Right cardiac atrium (tissue), 5 donors: Measurements from ENCODE around the gene COL5A2. TPM values are rescaled to one million over a fixed set of nuclear protein-coding genes. Genes with fewer than 3 reads are reported as not detected.

ENCODE experiments used
- ATAC-seq, 2 donors: fragments of 200-7000 bp; cut with Tn5 transposase; one replicate each; pipeline versions ENCODE4 v1.8.0 to v1.9.1; 2020; ENCODE audit warnings: moderate library complexity in 2 of 2, mild to moderate bottlenecking in 1 of 2
- DNase-seq, 3 donors: peaks; one replicate each; pipeline ENCODE4 v3.0.0-alpha.2; 2020
- H3K27ac ChIP-seq: one replicate; pipeline ENCODE4 v1.5.1; 2013; ENCODE audit warnings: mild to moderate bottlenecking, low read length, control low read depth, moderate library complexity
- H3K27me3 ChIP-seq: one replicate; pipeline ENCODE4 v1.6.1; 2013; ENCODE audit not compliant: control insufficient read depth, insufficient read depth
- H3K4me1 ChIP-seq: one replicate; pipeline ENCODE4 v1.6.1; 2013; ENCODE audit warnings: low read length; ENCODE audit not compliant: control insufficient read depth, insufficient read depth
- H3K4me3 ChIP-seq: one replicate; pipeline ENCODE4 v1.5.1; 2013; ENCODE audit warnings: low read length, control low read depth
- H3K9me3 ChIP-seq: one replicate; pipeline ENCODE4 v1.6.1; 2013; ENCODE audit warnings: low read length; ENCODE audit not compliant: control insufficient read depth
- WGBS: extraction: QIAGEN DNeasy Blood & Tissue Kit; methylation state at CpG from one replicate; pipeline ENCODE4 v1.1.7; 2013; 5-methylcytosine and 5-hydroxymethylcytosine counted together
- intact Hi-C, 4 donors: fragments of 100-400 bp; cut with DNase I; formaldehyde crosslinking; loops; one replicate each; pipeline versions ENCODE4 v1.11.0 to v1.14.0; 2022 to 2023
- polyA plus RNA-seq: library from polyadenylated mRNA; stranded (reverse); fragments of 200-250 nt; gene quantifications from one replicate; pipeline ENCODE4 v1.2.3, GENCODE V29; 2013
- total RNA-seq, 4 donors: library from RNA; stranded (reverse); fragmentation: NEBNext Ultra II Directional; extraction: Animal tissue kit (Norgen Biotek cat#: 25700); gene quantifications; one replicate each; pipeline ENCODE4 v1.2.1, GENCODE V29; 2021
- donor health status: healthy with polysubstance abuse.
- donor health status: DM: no; HTN: yes; CAD: no.
- donor health status: DM: no; HTN: no; CAD: no.
- donor health status: DM: no; HTN: yes; CAD: no; lungs with severe emphysema.
- donor health status: DM: yes; HTN: yes; CAD: no.

The COL5A2 gene
- total and polyA plus RNA-seq, 5 donors: 9.0 to 26.6 (median 14.3) TPM

DNA sequence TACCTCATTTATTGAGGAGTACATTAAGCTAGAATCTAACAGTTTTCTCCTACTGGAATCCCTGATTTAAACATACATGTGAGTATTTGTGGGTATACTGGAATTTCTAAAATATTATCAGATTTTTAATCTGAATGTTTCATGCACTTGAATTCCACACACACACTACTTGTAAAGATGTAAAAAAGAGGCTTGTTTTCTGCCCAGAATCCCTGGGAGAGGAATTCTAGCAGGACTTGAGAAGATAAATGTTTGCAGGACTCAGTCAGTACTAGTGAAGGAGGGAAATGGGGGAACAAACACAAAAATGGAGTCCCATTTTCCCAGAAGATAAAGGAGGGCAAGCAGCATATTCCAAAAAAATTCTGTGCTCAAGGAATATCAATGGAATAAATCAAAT lies 17.0 kb downstream of the COL5A2 start:
- Histone ChIP-seq H3K4me3 (no peak overlapping the region), H3K27me3 (no peaks in the 10 kb centered on the region), H3K9me3 (no peaks in the 10 kb centered on the region), H3K4me1 (peaks cover 2% of the 10 kb centered on the region), H3K27ac (no peak overlapping the region)
- no peak for DNase-seq
- ATAC-seq: no peak
- intact Hi-C loops: no loop called here

DNA sequence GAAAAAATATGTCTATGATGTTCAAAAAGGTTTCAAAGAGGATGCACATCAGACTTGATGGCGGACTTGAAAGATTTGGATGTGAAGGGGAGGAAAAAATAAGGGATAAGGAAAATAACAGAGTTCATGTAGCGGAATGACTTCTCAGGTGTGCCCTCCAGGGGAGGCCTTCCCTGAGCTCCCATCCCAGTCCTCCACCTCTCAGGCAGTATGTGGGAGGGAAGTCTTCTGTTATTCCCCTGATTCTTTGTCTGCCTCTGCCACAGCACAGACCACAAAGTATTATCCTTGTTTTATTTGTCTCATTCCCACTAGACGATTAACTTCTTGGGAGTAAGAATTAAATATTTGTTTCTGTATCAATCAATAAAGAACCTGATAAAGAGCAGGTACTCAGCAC lies 17.7 kb downstream of the COL5A2 start:
- DNase-seq (no peak), ATAC-seq (no peak)
- intact Hi-C loops: no loop called here
- H3K27me3 ChIP-seq: no peaks in the 10 kb centered on the region
- no peak overlapping the region for H3K27ac ChIP-seq
- H3K4me3 ChIP-seq: no peak overlapping the region
- 89% methylated on average over 3 of the region's 3 CpGs for WGBS
- no peaks in the 10 kb centered on the region for H3K9me3 ChIP-seq
- H3K4me1 ChIP-seq: peaks cover 2% of the 10 kb centered on the region

DNA sequence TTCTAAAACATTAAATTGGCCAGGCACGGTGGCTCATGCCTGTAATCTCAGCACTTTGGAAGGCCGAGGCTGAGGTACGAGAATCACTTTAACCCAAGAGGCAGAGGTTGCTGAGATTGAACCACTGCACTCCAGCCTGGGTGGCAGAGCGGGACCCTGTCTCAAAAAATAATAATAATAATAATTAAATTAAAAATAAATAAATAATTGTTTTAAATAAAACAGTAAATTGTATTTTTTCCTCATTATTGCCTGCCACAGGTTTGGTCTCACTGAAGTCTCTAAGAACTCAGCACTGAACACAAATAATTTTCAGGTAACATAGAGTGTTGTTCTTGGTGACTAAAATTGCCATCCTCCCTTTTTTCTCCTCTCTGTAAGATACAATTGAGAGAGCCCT lies 19.8 kb downstream of the COL5A2 start:
- WGBS: 74% methylated on average over 4 of the region's 4 CpGs
- DNase-seq (no peak), ATAC-seq (no peak)
- H3K27ac ChIP-seq: no peak overlapping the region
- H3K4me3 ChIP-seq: no peak overlapping the region
- no peaks in the 10 kb centered on the region for H3K27me3 ChIP-seq
- peaks cover under 1% of the 10 kb centered on the region for H3K4me1 ChIP-seq
- intact Hi-C loops: no loop called here
- no peaks in the 10 kb centered on the region for H3K9me3 ChIP-seq

DNA sequence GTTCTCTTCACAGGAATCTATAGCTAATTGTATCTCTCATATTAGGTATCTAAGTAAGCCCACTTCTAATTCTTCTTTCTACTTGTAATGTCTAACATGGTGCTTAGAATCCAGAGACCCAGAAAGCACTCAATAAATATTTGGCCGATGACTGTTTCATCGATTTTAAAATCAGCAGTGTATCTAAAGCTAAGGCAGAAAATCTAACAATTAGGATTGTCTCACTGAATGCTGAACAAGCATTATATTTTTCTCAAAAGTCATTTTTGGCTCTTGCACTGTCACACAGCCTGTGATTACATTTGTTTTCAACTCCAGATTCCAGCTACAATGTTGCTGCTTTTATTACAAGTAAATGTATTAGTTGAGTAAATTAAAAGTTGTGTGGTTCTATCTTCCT lies 20.3 kb downstream of the COL5A2 start:
- no peak for DNase-seq
- no peaks in the 10 kb centered on the region for H3K4me1 ChIP-seq
- intact Hi-C loops: no loop called here
- 79% methylated on average over 2 of the region's 2 CpGs for WGBS
- H3K27me3 ChIP-seq: no peaks in the 10 kb centered on the region
- ATAC-seq: no peak
- H3K4me3 ChIP-seq: no peak overlapping the region
- no peak overlapping the region for H3K27ac ChIP-seq
- no peaks in the 10 kb centered on the region for H3K9me3 ChIP-seq

DNA sequence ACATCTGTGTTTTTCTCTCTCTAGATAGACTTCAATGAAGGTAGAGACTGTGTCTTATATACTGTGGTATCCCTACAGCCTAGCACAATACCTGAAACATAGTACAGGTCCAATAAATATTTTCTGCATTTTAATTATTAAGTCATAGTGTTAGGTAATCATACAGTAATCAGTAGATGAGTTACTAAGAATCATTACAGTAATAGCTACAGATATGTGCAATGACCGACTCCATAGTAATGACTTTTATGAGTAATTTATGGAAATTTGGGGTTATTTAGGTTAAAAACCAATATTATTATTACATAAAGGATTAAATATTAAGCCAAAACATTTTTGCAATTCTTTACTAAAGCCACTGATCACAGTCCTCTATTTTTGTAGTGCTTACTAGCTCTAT lies 21.6 kb downstream of the COL5A2 start:
- H3K4me1 ChIP-seq: no peaks in the 10 kb centered on the region
- intact Hi-C loops: no loop called here
- no peaks in the 10 kb centered on the region for H3K27me3 ChIP-seq
- WGBS: 94% methylated on average over 1 of the region's 1 CpG
- DNase-seq (no peak), ATAC-seq (no peak)
- H3K4me3 ChIP-seq: no peak overlapping the region
- H3K27ac ChIP-seq: no peak overlapping the region
- H3K9me3 ChIP-seq: no peaks in the 10 kb centered on the region

DNA sequence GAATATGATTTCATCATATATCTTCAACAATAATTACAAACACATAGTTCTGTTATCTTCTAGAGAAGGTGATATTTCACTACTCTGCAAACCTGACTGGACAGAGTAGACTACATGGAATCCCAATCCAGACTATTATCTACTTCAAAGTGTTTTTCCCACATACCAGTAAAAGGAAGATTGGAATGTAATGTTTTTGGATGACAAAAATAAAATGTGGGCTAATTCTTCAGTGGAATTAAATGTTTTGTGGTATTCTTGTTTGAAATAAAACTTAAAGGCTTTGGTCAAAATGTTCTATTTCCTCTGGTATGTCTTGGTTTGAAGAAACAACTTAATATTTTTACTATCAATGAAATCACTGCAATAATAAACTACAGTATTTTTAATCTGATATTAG lies 22.1 kb downstream of the COL5A2 start:
- intact Hi-C loops: no loop called here
- H3K27ac ChIP-seq: no peak overlapping the region
- H3K9me3 ChIP-seq: no peaks in the 10 kb centered on the region
- no peak overlapping the region for H3K4me3 ChIP-seq
- H3K27me3 ChIP-seq: no peaks in the 10 kb centered on the region
- ATAC-seq: no peak
- no peak for DNase-seq
- no peaks in the 10 kb centered on the region for H3K4me1 ChIP-seq

DNA sequence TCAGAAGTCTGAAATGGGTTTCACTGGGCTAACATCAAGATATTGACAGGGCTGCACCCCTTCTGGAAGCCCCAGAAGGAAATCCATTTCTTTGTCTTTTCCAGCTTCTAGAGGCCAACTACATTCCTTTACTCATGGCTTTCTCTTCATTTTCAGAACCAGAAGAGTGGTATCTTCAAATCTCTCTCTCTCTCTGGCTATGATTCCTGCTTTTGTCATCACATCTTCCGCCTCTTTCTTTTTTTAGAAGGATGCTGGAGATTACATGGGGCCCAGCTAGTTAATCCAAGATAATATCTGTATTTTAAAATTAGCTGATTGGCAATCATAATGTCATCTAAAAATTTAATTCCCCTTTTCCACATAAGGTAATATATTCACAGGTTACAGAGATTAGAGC lies 23.8 kb downstream of the COL5A2 start:
- Histone ChIP-seq H3K27ac (no peak overlapping the region), H3K9me3 (no peaks in the 10 kb centered on the region), H3K4me3 (no peak overlapping the region), H3K4me1 (no peaks in the 10 kb centered on the region), H3K27me3 (no peaks in the 10 kb centered on the region)
- ATAC-seq (no peak), DNase-seq (no peak)
- WGBS: 61% methylated on average over 1 of the region's 1 CpG
- intact Hi-C loops: no loop called here

DNA sequence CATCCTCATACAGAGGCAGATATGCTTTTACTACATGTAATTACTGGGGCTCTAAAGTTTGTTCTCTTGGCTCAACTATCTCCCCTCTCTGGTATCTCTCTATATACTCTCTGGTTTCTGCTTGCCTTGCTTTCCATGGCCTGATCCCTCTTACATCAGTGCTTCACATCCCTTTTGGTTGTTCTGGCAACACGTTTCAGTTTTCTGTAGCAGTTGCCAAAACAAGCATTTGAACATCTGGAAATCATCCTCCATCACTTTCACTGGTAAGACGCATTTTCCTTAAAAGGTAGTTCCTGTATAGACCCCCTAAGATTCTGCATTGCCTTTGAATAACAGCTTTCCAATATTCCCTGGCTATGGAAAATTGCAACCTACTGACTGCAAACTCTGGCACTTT lies 25.9 kb downstream of the COL5A2 start:
- DNase-seq (no peak), ATAC-seq (peak; percentile 82 to 88)
- intact Hi-C loops: no loop called here
- Histone ChIP-seq H3K4me1 (no peaks in the 10 kb centered on the region), H3K27me3 (no peaks in the 10 kb centered on the region), H3K4me3 (no peak overlapping the region), H3K9me3 (no peaks in the 10 kb centered on the region), H3K27ac (no peak overlapping the region)
- WGBS: 37% methylated on average over 2 of the region's 2 CpGs

DNA sequence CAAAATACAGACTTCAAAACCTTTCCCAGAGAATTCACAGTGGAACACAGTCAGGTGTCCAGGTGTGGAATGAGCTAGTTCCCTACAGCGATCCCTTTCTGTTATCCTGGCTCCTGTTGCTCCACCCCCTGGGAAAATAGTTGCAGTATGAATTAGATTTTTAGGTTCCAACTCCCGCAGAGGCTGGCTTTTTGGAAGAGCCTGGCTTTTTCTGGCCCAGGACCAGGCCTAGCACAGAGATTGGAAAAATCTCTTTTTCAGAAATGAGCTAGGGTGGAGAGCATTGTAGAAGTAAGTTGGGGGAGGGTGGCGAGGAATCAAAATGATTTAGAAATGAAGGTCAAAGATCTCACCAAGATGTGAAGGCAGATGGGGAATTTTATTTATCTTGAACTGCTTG lies 27.1 kb downstream of the COL5A2 start:
- ATAC-seq: peak; percentile 79 to 82
- intact Hi-C loops: no loop called here
- WGBS: 48% methylated on average over 3 of the region's 3 CpGs

DNA sequence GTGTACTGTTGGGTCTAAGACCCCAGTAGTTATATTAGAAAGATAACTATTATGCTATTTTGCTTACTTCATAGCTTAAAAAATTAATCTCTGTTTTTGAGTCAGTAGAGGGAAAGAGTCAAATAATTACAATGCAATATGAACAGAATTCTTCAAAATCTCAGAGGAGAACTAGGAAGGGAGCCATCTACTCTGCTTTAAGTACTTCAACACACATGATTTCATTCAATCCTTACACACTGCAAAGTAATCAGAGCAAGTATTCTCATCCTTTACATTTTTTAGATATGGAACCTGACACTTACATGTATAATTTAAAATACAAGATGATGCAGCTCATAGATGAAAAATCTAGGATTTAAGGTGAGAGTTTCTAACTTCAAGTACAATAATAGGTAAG lies 27.7 kb downstream of the COL5A2 start:
- Histone ChIP-seq H3K4me1 (no peaks in the 10 kb centered on the region), H3K27me3 (no peaks in the 10 kb centered on the region), H3K9me3 (no peaks in the 10 kb centered on the region), H3K4me3 (no peak overlapping the region), H3K27ac (no peak overlapping the region)
- intact Hi-C loops: no loop called here
- ATAC-seq (peak in 1 of 2 donors; percentile 60), DNase-seq (no peak)

More for the DNA sequence above, 27.1 kb downstream of the COL5A2 start:
- Histone ChIP-seq H3K27ac (no peak overlapping the region), H3K9me3 (no peaks in the 10 kb centered on the region), H3K4me1 (no peaks in the 10 kb centered on the region), H3K27me3 (no peaks in the 10 kb centered on the region), H3K4me3 (no peak overlapping the region)
- peak; percentile 59 to 84 (median 73) for DNase-seq

DNA sequence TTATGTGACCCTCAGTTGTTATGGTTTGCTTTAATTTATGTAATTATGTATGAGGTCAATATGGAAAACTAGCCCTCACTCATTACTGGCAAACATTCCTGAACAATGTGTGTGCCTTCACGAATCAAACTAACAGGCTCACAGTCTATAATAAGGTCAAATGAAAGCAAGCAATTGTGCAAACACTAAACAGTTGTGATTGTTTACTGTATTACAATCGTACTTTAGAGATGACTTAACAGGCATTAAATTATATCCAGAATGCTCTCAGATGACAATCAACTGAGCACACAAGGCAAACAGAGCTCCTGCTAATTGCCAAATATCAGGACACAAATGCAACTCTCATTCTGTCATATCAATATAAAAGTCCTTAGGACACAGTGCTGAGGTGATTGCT lies 29.5 kb downstream of the COL5A2 start:
- DNase-seq: no peak
- no peaks in the 10 kb centered on the region for H3K4me1 ChIP-seq
- no peak overlapping the region for H3K27ac ChIP-seq
- H3K27me3 ChIP-seq: no peaks in the 10 kb centered on the region
- 14% methylated on average over 2 of the region's 2 CpGs for whole genome bisulfite sequencing
- intact Hi-C loops: no loop called here
- ATAC-seq: no peak
- no peak overlapping the region for H3K4me3 ChIP-seq
- H3K9me3 ChIP-seq: no peaks in the 10 kb centered on the region

DNA sequence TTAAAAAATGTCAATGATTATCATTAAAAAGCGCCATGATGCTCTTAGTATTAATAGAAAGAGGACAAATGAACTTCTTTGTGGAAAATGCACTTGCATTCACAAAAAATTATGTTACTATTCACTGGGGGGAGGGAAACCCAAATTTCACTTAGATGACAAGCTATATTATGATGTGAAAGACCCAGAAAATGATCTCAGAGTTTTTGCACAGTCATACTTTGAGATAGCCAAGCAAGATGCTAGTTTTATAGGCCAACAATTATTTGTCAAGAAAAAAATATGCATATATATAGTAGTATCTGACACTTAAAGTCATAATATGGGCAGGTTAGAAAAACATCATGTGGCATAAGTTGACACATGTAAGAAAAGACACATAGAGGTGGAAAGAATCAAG lies 31.6 kb downstream of the COL5A2 start:
- intact Hi-C loops: no loop called here
- H3K27me3 ChIP-seq: no peaks in the 10 kb centered on the region
- no peak overlapping the region for H3K4me3 ChIP-seq
- no peak overlapping the region for H3K27ac ChIP-seq
- 97% methylated on average over 1 of the region's 1 CpG for WGBS
- no peaks in the 10 kb centered on the region for H3K4me1 ChIP-seq
- H3K9me3 ChIP-seq: no peaks in the 10 kb centered on the region
- DNase-seq (no peak), ATAC-seq (no peak)
